HepG2 (cell line): ENCODE measurements around the gene CDSN. TPM values are rescaled to one million over a fixed set of nuclear protein-coding genes. Genes with fewer than 3 reads are reported as not detected.

Experiments
- ATF7-NPFF ChIP-seq: sonication (generic); formaldehyde crosslinking; IDR thresholded peaks from 2 replicates; pipeline ENCODE4 v1.8.1; 2023; ENCODE audit warnings: mild to moderate bottlenecking, low read depth, missing genetic modification reagents, moderate library complexity
- GFI1 ChIP-seq: sonication (generic); formaldehyde crosslinking; IDR thresholded peaks from 2 replicates; pipeline ENCODE4 v1.5.0; 2020; ENCODE audit warnings: missing genetic modification reagents, mild to moderate bottlenecking, borderline replicate concordance
- HOXD1 ChIP-seq: sonication (generic); formaldehyde crosslinking; IDR thresholded peaks from 2 replicates; pipeline ENCODE4 v1.5.0; 2020; ENCODE audit warnings: missing genetic modification reagents
- IKZF4 ChIP-seq: sonication (generic); formaldehyde crosslinking; IDR thresholded peaks from 2 replicates; pipeline ENCODE4 v1.5.1; 2020; ENCODE audit warnings: borderline replicate concordance, mild to moderate bottlenecking, low read depth, missing genetic modification reagents; ENCODE audit errors: not compliant biosample characterization
- JUNB ChIP-seq: sonication (generic); formaldehyde crosslinking; IDR thresholded peaks from 2 replicates; pipeline ENCODE4 v1.8.0; 2022; ENCODE audit warnings: missing genetic modification reagents, mild to moderate bottlenecking, borderline replicate concordance
- NRL ChIP-seq: sonication (generic); formaldehyde crosslinking; IDR thresholded peaks from 2 replicates; pipeline ENCODE4 v1.5.0; 2020; ENCODE audit warnings: missing genetic modification reagents, mild to moderate bottlenecking, moderate library complexity, borderline replicate concordance
- RBFOX2 ChIP-seq: fragments of 200-400 bp; formaldehyde crosslinking; IDR thresholded peaks from 2 replicates; pipeline ENCODE4 v1.6.1; 2017; ENCODE audit warnings: low read depth, mild to moderate bottlenecking, low read length
- TGIF2 ChIP-seq: IDR thresholded peaks from 2 replicates; pipeline ENCODE4 v1.6.1; 2016; ENCODE audit warnings: control low read depth, missing compliant biosample characterization
- ZC3H4 ChIP-seq: sonication (generic); formaldehyde crosslinking; IDR thresholded peaks from 2 replicates; pipeline ENCODE4 v1.4.0; 2020; ENCODE audit warnings: missing genetic modification reagents, borderline replicate concordance
- ZFP41 ChIP-seq: sonication (generic); formaldehyde crosslinking; IDR thresholded peaks from 2 replicates; pipeline ENCODE4 v1.4.0; 2020; ENCODE audit warnings: mild to moderate bottlenecking, missing genetic modification reagents, borderline replicate concordance
- ZFX ChIP-seq: sonication (generic); formaldehyde crosslinking; IDR thresholded peaks from 2 replicates; pipeline ENCODE4 v1.4.0; 2020; ENCODE audit warnings: mild to moderate bottlenecking, low read depth, missing genetic modification reagents, moderate library complexity
- ZNF274 ChIP-seq: sonication (generic); formaldehyde crosslinking; IDR thresholded peaks from 2 replicates; pipeline ENCODE4 v1.5.1; 2020; ENCODE audit warnings: mild to moderate bottlenecking, missing genetic modification reagents
- ZNF484 ChIP-seq: sonication (generic); formaldehyde crosslinking; IDR thresholded peaks from 2 replicates; pipeline ENCODE4 v1.5.1; 2020; ENCODE audit warnings: mild to moderate bottlenecking, low read depth, missing genetic modification reagents, borderline replicate concordance
- ZNF660 ChIP-seq: sonication (generic); formaldehyde crosslinking; IDR thresholded peaks from 2 replicates; pipeline ENCODE4 v1.5.1; 2020; ENCODE audit warnings: mild to moderate bottlenecking, low read depth, missing genetic modification reagents, borderline replicate concordance
- ZNF747 ChIP-seq: sonication (generic); formaldehyde crosslinking; IDR thresholded peaks from 2 replicates; pipeline ENCODE4 v1.8.1; 2023; ENCODE audit warnings: missing genetic modification reagents, mild to moderate bottlenecking, borderline replicate concordance
- polyA plus RNA-seq, 8 experiments: library from polyadenylated mRNA; depleted of rRNA in 3 of 8; stranded (reverse) in 7 of 8; unstranded in 1 of 8; fragments of >200 nt; fragmentation: Illumina TruSeq in 4 of 8; extraction: Trizol in 4 of 8; gene quantifications; 2 replicates each; pipeline versions ENCODE4 v1.2.1 to v1.2.3, GENCODE V29; 2011 to 2016; ENCODE audit warnings: low read depth in 4 of 8, missing spikeins in 1 of 8, mixed read lengths in 1 of 8; ENCODE audit not compliant: insufficient read depth in 1 of 8
- total RNA-seq, 5 experiments: library from RNA; depleted of rRNA; stranded (reverse); fragments of >200 nt; fragmentation: Illumina TruSeq; extraction: Trizol; gene quantifications; 2 replicates each; pipeline ENCODE4 v1.2.3, GENCODE V29; 2016; ENCODE audit warnings: low read depth in 1 of 5
- TF ChIP-seq, protein P1 (sequence below): IDR thresholded peaks from 2 replicates; pipeline ENCODE4 v1.4.0; 2020; ENCODE audit warnings: mild to moderate bottlenecking, missing genetic modification reagents
- TF ChIP-seq, protein P2 (sequence below): sonication (generic); formaldehyde crosslinking; IDR thresholded peaks from 2 replicates; pipeline ENCODE4 v1.5.1; 2020; ENCODE audit warnings: mild to moderate bottlenecking, missing genetic modification reagents, moderate library complexity
- TF ChIP-seq, protein P3 (sequence below): IDR thresholded peaks from 2 replicates; pipeline ENCODE4 v1.6.1; 2016; ENCODE audit warnings: missing genetic modification reagents, missing compliant biosample characterization

CDSN gene
- total and polyA plus RNA-seq, 2 of the 13 experiments (the other 11 are each of a cell fraction or from before 2014, with no cell fraction given), result not detected

DNA sequence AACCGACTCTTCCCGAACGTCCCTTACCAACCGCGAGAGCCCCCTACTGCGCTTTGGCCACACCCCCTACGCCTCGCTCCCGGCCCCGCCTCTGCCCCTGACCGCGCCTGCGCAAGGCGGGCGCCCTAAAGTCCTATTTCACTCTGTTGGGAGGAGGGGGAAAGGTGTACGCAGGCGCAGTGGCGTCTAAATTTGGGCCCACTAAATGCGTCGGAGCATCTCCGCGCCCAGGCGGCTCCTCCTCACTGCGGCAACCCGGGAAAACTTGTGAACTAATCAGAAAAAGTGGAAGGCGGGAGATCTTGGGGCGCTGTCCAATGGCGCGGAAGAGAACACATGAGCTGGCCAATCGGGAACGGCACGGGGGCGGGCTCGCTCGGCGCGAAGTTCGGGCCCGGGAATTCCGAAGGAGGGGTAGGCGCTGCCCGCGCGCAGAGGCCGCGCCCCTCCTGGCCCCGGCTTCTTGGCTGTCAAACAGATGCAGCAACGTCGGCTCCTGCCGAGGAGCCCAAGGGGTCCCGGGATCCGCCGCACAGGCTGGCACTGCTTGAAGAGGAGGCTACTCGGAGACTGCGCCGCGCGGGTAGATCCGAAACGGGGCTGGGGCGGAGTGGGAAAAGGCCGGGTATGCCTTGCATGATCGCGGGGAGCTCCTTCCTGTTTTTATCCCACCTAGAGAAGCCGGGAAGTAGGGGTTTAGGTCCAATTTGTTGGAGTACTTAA, 38.1 kb upstream of the CDSN start, which contains the start of gene TCF19 (continued):
- TF ChIP-seq, protein P1, sequence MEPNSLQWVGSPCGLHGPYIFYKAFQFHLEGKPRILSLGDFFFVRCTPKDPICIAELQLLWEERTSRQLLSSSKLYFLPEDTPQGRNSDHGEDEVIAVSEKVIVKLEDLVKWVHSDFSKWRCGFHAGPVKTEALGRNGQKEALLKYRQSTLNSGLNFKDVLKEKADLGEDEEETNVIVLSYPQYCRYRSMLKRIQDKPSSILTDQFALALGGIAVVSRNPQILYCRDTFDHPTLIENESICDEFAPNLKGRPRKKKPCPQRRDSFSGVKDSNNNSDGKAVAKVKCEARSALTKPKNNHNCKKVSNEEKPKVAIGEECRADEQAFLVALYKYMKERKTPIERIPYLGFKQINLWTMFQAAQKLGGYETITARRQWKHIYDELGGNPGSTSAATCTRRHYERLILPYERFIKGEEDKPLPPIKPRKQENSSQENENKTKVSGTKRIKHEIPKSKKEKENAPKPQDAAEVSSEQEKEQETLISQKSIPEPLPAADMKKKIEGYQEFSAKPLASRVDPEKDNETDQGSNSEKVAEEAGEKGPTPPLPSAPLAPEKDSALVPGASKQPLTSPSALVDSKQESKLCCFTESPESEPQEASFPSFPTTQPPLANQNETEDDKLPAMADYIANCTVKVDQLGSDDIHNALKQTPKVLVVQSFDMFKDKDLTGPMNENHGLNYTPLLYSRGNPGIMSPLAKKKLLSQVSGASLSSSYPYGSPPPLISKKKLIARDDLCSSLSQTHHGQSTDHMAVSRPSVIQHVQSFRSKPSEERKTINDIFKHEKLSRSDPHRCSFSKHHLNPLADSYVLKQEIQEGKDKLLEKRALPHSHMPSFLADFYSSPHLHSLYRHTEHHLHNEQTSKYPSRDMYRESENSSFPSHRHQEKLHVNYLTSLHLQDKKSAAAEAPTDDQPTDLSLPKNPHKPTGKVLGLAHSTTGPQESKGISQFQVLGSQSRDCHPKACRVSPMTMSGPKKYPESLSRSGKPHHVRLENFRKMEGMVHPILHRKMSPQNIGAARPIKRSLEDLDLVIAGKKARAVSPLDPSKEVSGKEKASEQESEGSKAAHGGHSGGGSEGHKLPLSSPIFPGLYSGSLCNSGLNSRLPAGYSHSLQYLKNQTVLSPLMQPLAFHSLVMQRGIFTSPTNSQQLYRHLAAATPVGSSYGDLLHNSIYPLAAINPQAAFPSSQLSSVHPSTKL (CRISPR knock-in tag), result peak; percentile 45; the same call in 1 of the 2 replicates
- peak; percentile 63; the same call in 1 of the 2 replicates for TF ChIP-seq NRL (CRISPR knock-in tag)
- no peak for TF ChIP-seq IKZF4
- no peak for TF ChIP-seq ZC3H4
- TF ChIP-seq ZNF274 (CRISPR knock-in tag), result peak; percentile 10; the same call in 1 of the 2 replicates
- TF ChIP-seq HOXD1 (CRISPR knock-in tag), result no peak
- peak; percentile 62 for TF ChIP-seq RBFOX2
- TF ChIP-seq ZFP41, result no peak
- no peak; the same call in 1 of the 2 replicates for TF ChIP-seq GFI1
- peak; percentile 40; the same call in 1 of the 2 replicates for TF ChIP-seq ZNF747 (CRISPR knock-in tag)
- TF ChIP-seq JUNB, result peak; percentile 30; the same call in 1 of the 2 replicates
- TF ChIP-seq TGIF2, result peak; percentile 98
- TF ChIP-seq, protein P2, sequence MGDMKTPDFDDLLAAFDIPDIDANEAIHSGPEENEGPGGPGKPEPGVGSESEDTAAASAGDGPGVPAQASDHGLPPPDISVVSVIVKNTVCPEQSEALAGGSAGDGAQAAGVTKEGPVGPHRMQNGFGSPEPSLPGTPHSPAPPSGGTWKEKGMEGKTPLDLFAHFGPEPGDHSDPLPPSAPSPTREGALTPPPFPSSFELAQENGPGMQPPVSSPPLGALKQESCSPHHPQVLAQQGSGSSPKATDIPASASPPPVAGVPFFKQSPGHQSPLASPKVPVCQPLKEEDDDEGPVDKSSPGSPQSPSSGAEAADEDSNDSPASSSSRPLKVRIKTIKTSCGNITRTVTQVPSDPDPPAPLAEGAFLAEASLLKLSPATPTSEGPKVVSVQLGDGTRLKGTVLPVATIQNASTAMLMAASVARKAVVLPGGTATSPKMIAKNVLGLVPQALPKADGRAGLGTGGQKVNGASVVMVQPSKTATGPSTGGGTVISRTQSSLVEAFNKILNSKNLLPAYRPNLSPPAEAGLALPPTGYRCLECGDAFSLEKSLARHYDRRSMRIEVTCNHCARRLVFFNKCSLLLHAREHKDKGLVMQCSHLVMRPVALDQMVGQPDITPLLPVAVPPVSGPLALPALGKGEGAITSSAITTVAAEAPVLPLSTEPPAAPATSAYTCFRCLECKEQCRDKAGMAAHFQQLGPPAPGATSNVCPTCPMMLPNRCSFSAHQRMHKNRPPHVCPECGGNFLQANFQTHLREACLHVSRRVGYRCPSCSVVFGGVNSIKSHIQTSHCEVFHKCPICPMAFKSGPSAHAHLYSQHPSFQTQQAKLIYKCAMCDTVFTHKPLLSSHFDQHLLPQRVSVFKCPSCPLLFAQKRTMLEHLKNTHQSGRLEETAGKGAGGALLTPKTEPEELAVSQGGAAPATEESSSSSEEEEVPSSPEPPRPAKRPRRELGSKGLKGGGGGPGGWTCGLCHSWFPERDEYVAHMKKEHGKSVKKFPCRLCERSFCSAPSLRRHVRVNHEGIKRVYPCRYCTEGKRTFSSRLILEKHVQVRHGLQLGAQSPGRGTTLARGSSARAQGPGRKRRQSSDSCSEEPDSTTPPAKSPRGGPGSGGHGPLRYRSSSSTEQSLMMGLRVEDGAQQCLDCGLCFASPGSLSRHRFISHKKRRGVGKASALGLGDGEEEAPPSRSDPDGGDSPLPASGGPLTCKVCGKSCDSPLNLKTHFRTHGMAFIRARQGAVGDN (CRISPR knock-in tag), result peak; percentile 86
- no peak for TF ChIP-seq ZNF484
- peak; percentile 96 for TF ChIP-seq ATF7-NPFF (CRISPR knock-in tag)
- TF ChIP-seq, protein P3, sequence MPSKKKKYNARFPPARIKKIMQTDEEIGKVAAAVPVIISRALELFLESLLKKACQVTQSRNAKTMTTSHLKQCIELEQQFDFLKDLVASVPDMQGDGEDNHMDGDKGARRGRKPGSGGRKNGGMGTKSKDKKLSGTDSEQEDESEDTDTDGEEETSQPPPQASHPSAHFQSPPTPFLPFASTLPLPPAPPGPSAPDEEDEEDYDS (CRISPR knock-in tag), result peak; percentile 48; the same call in 1 of the 2 replicates
- no peak for TF ChIP-seq ZNF660
- TF ChIP-seq ZFX, result peak; percentile 78
